Suprapubic skin (tissue), 3 donors: Measurements from ENCODE around the gene MYO5C.

Experiments used
- EP300 ChIP-seq: sonication (generic); formaldehyde crosslinking; IDR thresholded peaks from one replicate; pipeline ENCODE4 v1.6.1; 2017; ENCODE audit warnings: antibody characterized with exemption
- POLR2A ChIP-seq, 2 donors: fragments of 450-650 bp; IDR thresholded peaks; one replicate each; pipeline ENCODE4 v1.6.1; 2017; ENCODE audit warnings: antibody characterized with exemption in 2 of 2, mild to moderate bottlenecking in 2 of 2, moderate library complexity in 2 of 2
- TF ChIP-seq, protein P1 (sequence below), 2 donors: fragments of 200-600 bp in 1 of 2; fragments of 450-650 bp in 1 of 2; sonication (generic) in 1 of 2; IDR thresholded peaks; one replicate each; pipeline ENCODE4 v1.5.1; 2016 to 2019; ENCODE audit warnings: antibody characterized with exemption in 2 of 2, mild to moderate bottlenecking in 1 of 2, moderate library complexity in 1 of 2

DNA sequence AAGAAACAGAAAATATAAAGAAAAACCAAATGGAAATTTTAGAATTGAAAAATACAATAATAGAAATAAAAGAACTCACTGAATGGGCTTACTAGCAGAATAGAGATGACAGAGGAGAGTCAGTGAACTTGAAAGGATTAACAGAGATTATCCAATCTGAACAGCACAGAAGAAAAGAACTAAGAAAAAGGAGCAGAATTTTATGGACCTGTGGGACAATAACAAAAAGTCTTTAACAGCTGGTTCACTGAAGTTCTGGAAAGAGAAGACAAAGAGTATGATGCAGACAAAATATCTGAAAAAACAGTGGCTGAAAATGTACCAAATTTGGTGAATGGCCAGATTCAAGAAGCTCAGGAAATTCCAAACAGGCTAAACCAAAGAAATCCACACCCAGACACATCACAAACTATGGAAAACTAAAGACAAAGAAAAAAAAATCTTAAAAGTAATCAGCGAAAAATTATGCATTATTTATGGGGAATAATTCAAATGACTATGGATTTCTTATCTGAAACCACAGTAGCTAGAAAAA is 94.7 kb downstream of the MYO5C start:
- TF ChIP-seq, protein P1, sequence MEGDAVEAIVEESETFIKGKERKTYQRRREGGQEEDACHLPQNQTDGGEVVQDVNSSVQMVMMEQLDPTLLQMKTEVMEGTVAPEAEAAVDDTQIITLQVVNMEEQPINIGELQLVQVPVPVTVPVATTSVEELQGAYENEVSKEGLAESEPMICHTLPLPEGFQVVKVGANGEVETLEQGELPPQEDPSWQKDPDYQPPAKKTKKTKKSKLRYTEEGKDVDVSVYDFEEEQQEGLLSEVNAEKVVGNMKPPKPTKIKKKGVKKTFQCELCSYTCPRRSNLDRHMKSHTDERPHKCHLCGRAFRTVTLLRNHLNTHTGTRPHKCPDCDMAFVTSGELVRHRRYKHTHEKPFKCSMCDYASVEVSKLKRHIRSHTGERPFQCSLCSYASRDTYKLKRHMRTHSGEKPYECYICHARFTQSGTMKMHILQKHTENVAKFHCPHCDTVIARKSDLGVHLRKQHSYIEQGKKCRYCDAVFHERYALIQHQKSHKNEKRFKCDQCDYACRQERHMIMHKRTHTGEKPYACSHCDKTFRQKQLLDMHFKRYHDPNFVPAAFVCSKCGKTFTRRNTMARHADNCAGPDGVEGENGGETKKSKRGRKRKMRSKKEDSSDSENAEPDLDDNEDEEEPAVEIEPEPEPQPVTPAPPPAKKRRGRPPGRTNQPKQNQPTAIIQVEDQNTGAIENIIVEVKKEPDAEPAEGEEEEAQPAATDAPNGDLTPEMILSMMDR (IDR thresholded peaks at IDR 0.05), result no peak
- TF ChIP-seq POLR2A (IDR thresholded peaks at IDR 0.05), result no peak
- TF ChIP-seq EP300, result no peak
